SK-N-MC (cell line): ENCODE measurements around the gene SPG7.

Experiments
- DNase-seq: peaks from one replicate; pipeline ENCODE4 v3.0.0-alpha.2; 2011; ENCODE audit warnings: low read depth, low spot score
- H3K27ac ChIP-seq: fragments of 200-600 bp; sonication (generic); 2 replicates; pipeline ENCODE4 v1.5.1; 2016; ENCODE audit warnings: mixed run types
- H3K36me3 ChIP-seq: fragments of 200-600 bp; sonication (generic); 2 replicates; pipeline ENCODE4 v1.6.1; 2017; ENCODE audit warnings: antibody characterized with exemption, low read length, mixed read lengths; ENCODE audit not compliant: insufficient read depth
- H3K4me3 ChIP-seq: fragments of 200-600 bp; sonication (generic); 2 replicates; pipeline ENCODE4 v1.5.1; 2016
- H3K9ac ChIP-seq: fragments of 200-600 bp; sonication (generic); 2 replicates; pipeline ENCODE4 v1.8.0; 2017; ENCODE audit warnings: mixed run types, mixed read lengths; ENCODE audit not compliant: insufficient read length
- H3K9me3 ChIP-seq: fragments of 200-600 bp; sonication (generic); 2 replicates; pipeline ENCODE4 v1.6.1; 2017; ENCODE audit warnings: low read depth, mild to moderate bottlenecking, antibody characterized with exemption, low read length, moderate library complexity, mixed read lengths
- EZH2 ChIP-seq: fragments of 200-600 bp; sonication (generic); IDR thresholded peaks from one replicate; pipeline ENCODE4 v1.6.1; 2017; ENCODE audit warnings: antibody characterized with exemption
- FOXP2 ChIP-seq: optimal IDR thresholded peaks from 2 replicates; pipeline ENCODE3; 2011; ENCODE audit warnings: mild to moderate bottlenecking, moderate library complexity; ENCODE audit not compliant: insufficient read depth; ENCODE audit errors: extremely low read length, control extremely low read depth
- POLR2AphosphoS5 ChIP-seq: IDR thresholded peaks from 2 replicates; pipeline ENCODE4 v1.6.1; 2012; ENCODE audit warnings: mild to moderate bottlenecking, low read depth, low read length, borderline replicate concordance

Gene SPG7

DNA sequence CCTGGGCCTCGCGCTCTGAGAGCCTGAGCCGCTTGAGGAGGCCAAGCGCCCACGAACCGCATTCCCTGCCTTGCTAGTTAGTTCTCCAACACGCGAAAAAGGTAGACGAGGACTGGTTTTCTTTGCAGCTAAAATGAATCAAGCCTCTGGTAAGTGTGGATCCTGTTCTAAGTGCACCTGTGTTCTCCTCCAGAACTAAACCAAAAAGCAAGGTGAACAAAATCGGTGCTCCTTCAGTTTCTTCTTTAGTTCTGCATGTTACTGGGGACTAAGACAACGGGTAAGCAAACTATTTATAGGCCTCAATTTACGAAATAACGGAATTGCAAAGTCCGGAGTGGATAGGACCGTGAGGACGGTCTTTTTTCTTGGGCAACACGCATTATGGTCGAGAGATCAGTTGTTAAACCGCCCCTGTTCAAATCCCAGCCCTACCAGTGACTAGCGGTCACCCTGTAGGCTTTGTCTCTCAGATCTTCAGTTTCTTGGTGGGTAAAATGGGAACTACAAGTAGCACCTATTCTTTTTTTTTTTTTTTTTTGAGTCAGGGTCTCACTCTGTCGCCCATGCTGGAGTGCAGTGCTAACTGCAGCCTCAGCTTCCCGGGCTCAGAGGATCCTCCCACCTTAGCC is 16.8 kb upstream of the SPG7 start:
- no peak for DNase-seq
- peak overlapping the region; percentile 85 for H3K4me3 ChIP-seq
- TF ChIP-seq POLR2AphosphoS5, result no peak
- TF ChIP-seq EZH2, result no peak
- no peak for TF ChIP-seq FOXP2
- H3K9ac ChIP-seq, result peak overlapping the region; percentile 83
- H3K36me3 ChIP-seq, result 0 out of 2 replicates have a peak, but pooled peaks cover 3% of the 10 kb centered on the region
- no peaks in the 10 kb centered on the region for H3K9me3 ChIP-seq
- no peak overlapping the region for H3K27ac ChIP-seq

DNA sequence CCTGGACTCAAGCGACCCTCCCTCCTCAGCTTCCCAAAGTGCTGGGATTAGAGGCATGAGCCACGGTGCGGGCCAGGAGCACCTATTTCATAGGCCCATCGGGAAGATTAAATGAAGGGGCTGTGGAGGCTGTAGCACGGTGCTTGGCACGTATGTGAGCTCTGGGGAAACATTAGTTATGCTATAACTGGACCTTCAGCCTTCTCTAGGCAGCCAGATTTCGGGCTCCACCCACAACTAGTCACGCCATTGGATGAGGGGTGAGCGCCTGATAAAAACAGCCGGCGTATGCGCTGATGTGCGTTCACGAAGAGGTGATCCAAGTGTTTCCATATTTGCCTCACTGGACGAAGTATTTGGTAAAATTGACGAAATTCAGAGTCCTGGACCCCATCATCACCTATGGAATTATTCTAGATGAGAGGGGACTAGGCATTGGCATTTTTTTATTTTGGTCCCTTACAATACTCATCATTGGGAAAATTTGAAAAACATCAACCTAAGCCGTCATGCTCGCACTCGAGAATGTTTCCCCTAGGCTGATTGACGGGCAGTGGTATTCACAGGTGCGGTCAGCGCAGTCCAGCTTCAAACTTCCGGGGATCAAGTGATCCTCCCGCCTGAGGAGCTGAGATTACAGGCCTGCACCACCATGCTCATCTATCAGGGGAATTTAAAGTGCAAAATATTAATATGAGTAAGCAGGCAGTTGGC is 16.1 kb upstream of the SPG7 start:
- Histone ChIP-seq H3K36me3 (0 out of 2 replicates have a peak, but pooled peaks cover 3% of the 10 kb centered on the region), H3K4me3 (peak overlapping the region; percentile 85), H3K9me3 (no peaks in the 10 kb centered on the region), H3K27ac (no peak overlapping the region), H3K9ac (peak overlapping the region; percentile 83)
- no peak for DNase-seq
- TF ChIP-seq POLR2AphosphoS5 (no peak), FOXP2 (no peak), EZH2 (no peak)

DNA sequence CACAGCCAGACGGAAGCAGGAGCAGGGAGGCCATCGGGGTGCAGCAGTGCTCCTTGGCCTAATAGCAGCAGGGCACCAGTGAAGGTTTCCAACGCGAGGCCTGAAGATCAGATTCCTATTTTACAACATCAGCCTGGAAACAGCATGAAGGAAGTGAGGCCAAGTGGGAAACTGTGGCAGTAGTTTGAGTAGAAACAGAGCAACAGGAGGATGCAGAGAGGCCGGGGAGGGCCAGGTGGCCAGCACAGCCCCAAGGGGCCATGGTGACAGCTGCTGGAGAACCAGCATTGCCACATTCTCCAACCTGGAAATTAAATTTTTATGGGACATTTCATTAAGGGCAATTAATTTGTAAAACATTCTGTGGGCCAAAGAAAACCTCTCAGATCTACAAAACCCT is 14.4 kb upstream of the SPG7 start:
- TF ChIP-seq POLR2AphosphoS5, result no peak
- no peak for TF ChIP-seq EZH2
- no peak for TF ChIP-seq FOXP2
- H3K9ac ChIP-seq, result no peak overlapping the region
- H3K4me3 ChIP-seq, result no peak overlapping the region
- no peak overlapping the region for H3K27ac ChIP-seq
- no peaks in the 10 kb centered on the region for H3K36me3 ChIP-seq
- DNase-seq, result no peak
- no peaks in the 10 kb centered on the region for H3K9me3 ChIP-seq

DNA sequence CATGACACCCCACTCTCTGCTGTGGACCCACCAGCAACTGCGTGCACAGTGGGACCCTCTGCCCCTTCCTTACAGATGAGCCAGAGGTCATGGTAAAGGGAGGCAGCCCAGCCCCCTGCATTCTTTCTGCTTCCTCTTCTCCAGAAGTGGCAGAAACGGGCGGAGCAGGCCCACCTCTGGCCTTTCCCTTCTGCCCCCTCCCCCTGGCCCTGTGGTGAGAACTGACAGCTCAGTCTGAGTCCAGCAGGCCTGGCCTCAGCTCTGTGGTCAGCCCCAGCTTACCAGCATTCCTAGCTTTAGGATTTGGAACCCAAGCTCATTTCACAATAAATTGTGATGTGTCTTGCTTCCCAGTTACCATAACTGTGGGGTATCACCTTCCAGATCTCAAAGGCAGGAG is 13.1 kb upstream of the SPG7 start:
- no peaks in the 10 kb centered on the region for H3K36me3 ChIP-seq
- no peaks in the 10 kb centered on the region for H3K9me3 ChIP-seq
- no peak overlapping the region for H3K27ac ChIP-seq
- no peak overlapping the region for H3K9ac ChIP-seq
- no peak for TF ChIP-seq EZH2
- TF ChIP-seq POLR2AphosphoS5, result no peak
- no peak for TF ChIP-seq FOXP2
- no peak for DNase-seq
- no peak overlapping the region for H3K4me3 ChIP-seq

DNA sequence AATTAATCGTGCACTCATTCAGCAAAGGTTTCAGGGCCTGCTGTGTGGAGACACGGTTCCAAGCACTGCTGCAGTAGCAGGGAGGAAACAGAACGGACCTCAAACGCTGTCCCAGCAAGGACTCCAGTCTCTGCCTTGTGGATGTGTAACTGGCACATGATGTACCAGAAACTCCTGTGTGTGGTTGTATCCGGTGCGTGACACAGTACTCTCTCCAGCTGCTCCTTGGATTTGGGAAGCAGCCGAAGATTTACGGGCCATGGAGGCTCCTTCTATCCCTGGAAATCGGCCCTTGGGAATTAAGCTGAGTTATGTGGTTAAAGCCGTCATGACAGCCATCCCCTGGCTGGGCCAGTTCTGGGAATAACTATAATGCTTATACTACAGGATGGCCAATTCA is 9.4 kb upstream of the SPG7 start:
- no peak overlapping the region for H3K4me3 ChIP-seq
- H3K27ac ChIP-seq, result no peak overlapping the region
- TF ChIP-seq POLR2AphosphoS5 (no peak), EZH2 (no peak), FOXP2 (no peak)
- H3K9ac ChIP-seq, result no peak overlapping the region
- DNase-seq, result no peak
- H3K36me3 ChIP-seq, result no peaks in the 10 kb centered on the region
- no peaks in the 10 kb centered on the region for H3K9me3 ChIP-seq

DNA sequence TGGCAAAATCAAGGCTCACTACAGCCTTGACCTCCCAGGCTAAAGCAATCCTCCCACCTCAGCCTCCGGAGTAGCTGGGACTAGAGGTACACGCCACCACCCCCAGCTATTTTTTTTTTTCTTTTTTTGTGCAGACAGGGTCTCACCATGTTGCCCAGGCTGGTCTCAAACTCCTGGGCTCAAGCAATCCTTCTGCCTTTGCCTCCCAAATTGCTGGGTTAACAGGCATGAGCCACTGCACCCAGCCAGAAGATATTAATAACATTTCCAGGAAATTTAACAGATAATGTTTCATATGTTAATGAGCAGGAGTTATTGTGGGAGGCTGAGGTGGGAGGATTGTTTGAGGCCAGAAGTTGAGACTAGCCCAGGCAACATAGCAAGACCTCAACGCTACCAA is 8.4 kb upstream of the SPG7 start:
- Histone ChIP-seq H3K36me3 (no peaks in the 10 kb centered on the region), H3K9me3 (no peaks in the 10 kb centered on the region), H3K4me3 (no peak overlapping the region), H3K27ac (no peak overlapping the region), H3K9ac (no peak overlapping the region)
- DNase-seq, result no peak
- TF ChIP-seq POLR2AphosphoS5, result no peak
- TF ChIP-seq FOXP2, result no peak
- TF ChIP-seq EZH2, result no peak

DNA sequence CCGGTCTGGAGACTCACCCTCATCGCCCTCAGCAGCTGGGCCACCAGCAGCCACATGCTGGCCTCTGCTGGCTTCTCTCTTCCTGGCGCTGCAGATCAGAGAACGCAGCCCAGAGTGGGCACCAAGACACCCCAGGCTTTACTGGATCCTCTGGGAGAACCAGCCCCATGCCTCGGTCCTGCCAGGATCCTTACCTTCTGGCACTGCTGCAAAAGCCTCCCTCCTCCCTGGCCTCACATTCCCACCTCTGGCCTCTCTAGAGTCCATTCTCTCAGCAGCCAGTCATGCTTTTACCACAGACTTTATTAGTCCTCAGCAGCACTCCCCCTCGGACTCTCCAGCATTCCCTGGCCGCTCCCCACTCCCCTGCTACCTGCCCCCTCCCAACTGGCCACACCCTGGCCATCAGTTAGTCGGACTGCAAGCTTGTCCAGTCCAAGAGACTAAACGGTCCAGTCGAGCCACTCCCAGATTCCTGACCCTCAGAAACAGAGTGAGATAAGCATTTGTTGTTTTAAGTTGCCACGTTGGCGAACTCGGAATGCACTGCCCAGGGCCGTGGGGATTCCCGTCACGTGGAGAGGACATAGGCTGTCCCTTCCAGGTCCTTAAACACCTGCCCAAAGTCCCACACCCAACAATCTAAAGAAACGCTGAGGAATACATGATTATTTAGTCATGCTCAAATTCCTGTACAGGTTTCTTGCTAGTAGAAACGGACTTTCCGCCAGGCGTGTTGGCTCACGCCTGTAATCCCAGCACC is 5.9 kb upstream of the SPG7 start:
- no peak overlapping the region for H3K4me3 ChIP-seq
- H3K9ac ChIP-seq, result no peak overlapping the region
- no peaks in the 10 kb centered on the region for H3K9me3 ChIP-seq
- DNase-seq, result no peak
- H3K36me3 ChIP-seq, result no peaks in the 10 kb centered on the region
- TF ChIP-seq EZH2 (no peak), FOXP2 (no peak), POLR2AphosphoS5 (no peak)
- no peak overlapping the region for H3K27ac ChIP-seq

DNA sequence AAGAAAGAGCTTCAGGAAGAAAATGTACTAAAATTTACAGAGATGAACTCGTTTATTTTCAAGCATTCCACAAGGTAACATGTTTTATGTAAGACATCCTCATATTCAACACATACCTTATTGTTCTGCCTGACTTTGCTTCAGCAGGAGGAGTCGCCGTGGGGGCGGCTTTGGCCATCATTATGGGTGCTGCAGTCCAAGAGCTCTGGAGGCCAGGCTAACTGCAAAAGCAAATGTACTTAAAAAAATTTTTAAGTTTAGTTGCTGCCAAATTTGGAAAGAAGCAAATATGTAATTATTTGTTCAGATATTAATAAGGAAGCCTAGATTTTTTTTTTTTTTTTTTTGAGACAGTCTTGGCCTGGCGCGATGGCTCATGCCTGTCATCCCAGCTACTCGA is 4.1 kb upstream of the SPG7 start:
- DNase-seq, result no peak

More for the DNA sequence above, 4.1 kb upstream of the SPG7 start:
- H3K9ac ChIP-seq, result no peak overlapping the region
- H3K36me3 ChIP-seq, result no peaks in the 10 kb centered on the region
- TF ChIP-seq POLR2AphosphoS5 (no peak), FOXP2 (no peak), EZH2 (no peak)
- H3K27ac ChIP-seq, result no peak overlapping the region
- no peak overlapping the region for H3K4me3 ChIP-seq
- H3K9me3 ChIP-seq, result no peaks in the 10 kb centered on the region
